ENCODE measurements around the gene RHO. TPM values are rescaled to one million over a fixed set of nuclear protein-coding genes. Genes with fewer than 3 reads are reported as not detected.

Gene RHO
- total RNA-seq, 2 donors from 2014 or later, result not detected

DNA sequence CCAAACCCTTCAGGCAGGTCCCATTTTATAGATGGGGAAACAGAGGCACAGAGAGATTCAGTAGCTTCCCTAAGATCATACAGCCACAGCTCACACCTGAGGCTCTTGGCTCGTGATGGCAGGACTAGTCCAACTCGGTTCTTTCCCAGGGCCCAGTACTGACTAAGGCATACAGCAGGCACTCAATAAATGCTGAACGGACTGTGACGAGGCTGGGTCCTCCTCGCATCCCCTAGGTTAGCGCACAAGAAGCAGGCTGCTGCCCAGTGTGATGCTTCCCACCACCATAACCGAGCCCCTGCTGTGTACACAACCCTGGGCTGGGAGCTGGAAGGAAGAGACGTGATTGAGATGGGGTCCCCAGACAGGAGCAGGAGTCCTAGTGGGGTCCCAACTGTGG, 53.2 kb downstream of the RHO start:
- Mint-ChIP-seq H3K4me1 (peaks cover 17% of the 10 kb centered on the region), H3K27me3 (no peaks in the 10 kb centered on the region), H3K36me3 (ENCODE audit: low read depth) (peaks cover 3% of the 10 kb centered on the region), H3K27ac (peak overlapping the region; percentile 100), H3K4me3 (no peak overlapping the region)
- no peaks in the 10 kb centered on the region for H3K9me3 ChIP-seq (ENCODE audit: control insufficient read depth, low read length, poor library complexity, severe bottlenecking)
- DNase-seq, result no peak
- no peak for ATAC-seq

DNA sequence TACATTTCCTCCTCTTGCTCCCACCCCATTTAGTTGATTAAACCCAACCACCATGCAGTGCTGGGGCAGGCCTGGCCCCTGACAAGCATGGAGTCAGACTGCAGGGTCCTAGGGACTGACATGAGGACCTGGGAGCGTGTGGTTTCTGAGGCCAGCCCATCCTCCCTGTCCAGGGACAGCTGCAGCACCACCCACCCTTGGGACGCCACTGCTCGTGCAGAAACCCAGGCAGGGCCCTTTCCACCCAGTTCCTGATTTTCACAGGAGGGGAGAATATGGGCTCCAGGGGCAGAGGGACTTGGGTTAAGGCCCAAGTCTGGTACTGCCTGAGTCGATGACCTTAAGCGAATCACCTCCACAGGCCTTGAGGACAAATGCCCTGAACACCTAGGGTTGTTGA, 54.4 kb downstream of the RHO start:
- ATAC-seq (no peak), DNase-seq (no peak)
- H3K4me3 Mint-ChIP-seq, result no peak overlapping the region
- peak overlapping the region; percentile 29 for H3K27ac Mint-ChIP-seq
- peaks cover 12% of the 10 kb centered on the region for H3K4me1 Mint-ChIP-seq
- H3K27me3 Mint-ChIP-seq, result no peaks in the 10 kb centered on the region
- H3K36me3 Mint-ChIP-seq (ENCODE audit: low read depth), result peaks cover 3% of the 10 kb centered on the region
- no peaks in the 10 kb centered on the region for H3K9me3 ChIP-seq (ENCODE audit: control insufficient read depth, low read length, poor library complexity, severe bottlenecking)

DNA sequence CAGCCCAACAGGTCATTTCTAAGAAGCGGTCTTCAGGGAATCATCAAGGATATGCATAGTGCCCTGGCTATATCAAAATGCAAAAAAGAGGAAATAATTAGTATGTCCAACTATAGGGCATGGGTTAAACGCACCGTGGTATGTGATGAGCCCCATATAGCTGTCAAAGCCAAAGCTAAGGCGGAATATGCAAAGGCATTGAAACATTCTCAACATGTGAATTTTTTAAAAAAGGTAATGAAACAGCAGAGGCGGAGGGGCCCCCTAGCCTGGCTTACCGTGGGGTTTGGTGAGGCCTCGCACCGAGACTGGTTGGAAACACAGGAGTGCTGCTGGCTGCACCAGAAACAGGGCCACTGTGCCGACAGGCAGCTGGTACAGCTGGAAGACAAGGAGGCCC, 54.9 kb downstream of the RHO start:
- Mint-ChIP-seq H3K4me3 (no peak overlapping the region), H3K27ac (peak overlapping the region; percentile 29), H3K36me3 (ENCODE audit: low read depth) (peaks cover 3% of the 10 kb centered on the region), H3K4me1 (peaks cover 8% of the 10 kb centered on the region), H3K27me3 (no peaks in the 10 kb centered on the region)
- no peaks in the 10 kb centered on the region for H3K9me3 ChIP-seq (ENCODE audit: control insufficient read depth, low read length, poor library complexity, severe bottlenecking)
- no peak for DNase-seq
- ATAC-seq, result no peak

DNA sequence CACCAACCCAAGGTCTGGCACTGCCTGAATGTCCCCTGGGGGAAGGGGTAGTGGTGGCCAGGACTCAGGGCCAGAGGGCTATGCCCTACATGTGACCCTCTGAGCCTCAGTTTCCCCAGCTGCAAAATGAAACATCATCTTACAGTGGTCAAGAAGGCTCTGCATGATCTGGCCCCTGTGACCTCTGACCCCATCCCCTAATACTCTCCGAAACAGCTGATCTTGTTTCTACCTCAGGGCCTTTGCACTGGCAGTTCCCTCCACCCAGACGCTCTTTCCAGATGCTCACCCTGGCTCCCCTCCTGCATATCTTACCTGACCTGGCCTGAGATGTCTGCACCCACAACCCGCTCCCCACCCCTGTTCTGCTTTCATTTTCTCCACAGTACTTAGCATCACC, 56.2 kb downstream of the RHO start:
- H3K9me3 ChIP-seq (ENCODE audit: control insufficient read depth, low read length, poor library complexity, severe bottlenecking), result no peaks in the 10 kb centered on the region
- Mint-ChIP-seq H3K27ac (no peak overlapping the region), H3K4me3 (no peak overlapping the region), H3K27me3 (no peaks in the 10 kb centered on the region), H3K4me1 (peaks cover 6% of the 10 kb centered on the region), H3K36me3 (ENCODE audit: low read depth) (peaks cover 3% of the 10 kb centered on the region)
- no peak for DNase-seq
- ATAC-seq, result no peak

Other genes starting within 250 kb of the RHO start
- gene HMCES, start 249.8 kb upstream of the RHO start, total RNA-seq, result 10 to 100 TPM; 48.2 to 55.3 TPM
- 1 to 10 TPM; 2.3 to 5.2 TPM for gene EFCAB12, start 100.0 kb upstream of the RHO start, total RNA-seq
- gene MBD4, start 88.7 kb upstream of the RHO start, total RNA-seq, result 10 to 100 TPM; 44.7 to 49.4 TPM
- gene IFT122, start 88.4 kb upstream of the RHO start, total RNA-seq, result 10 to 100 TPM; 20.1 to 22.8 TPM
- not detected for gene H1-8, start 14.5 kb downstream of the RHO start, total RNA-seq
- gene PLXND1, start 78.0 kb downstream of the RHO start, total RNA-seq, result 100 to 1,000 TPM in 1 of 2 donors, 10 to 100 TPM in 1; 78.8 to 152 TPM